ENCODE results near the gene ACOX1. TPM values are rescaled to one million over a fixed set of nuclear protein-coding genes. Genes with fewer than 3 reads are reported as not detected.

ACOX1 gene
- total RNA-seq, 1 experiment from 2014 or later: 50.2 TPM

DNA sequence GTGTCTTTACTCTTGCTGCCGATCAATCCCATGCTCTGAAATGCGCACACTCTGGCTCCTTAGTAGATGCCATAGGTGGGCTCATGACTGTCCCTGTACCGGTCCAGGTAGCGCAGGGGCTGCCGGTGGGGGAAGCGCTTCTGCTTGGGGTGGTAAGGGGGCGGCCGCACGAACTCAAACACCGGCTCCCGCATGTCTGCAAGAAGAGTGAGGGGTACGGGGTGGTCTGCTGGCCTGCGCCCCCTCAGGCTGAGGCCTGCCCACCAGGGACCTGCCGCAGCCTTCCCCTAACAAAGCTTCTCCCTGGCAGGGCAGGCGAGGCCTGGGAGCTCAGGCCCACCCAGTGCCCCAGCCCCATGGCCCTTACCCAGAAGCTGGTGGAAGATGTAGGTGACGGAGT is 80.2 kb downstream of the ACOX1 start (continued):
- TF ChIP-seq, protein P1, sequence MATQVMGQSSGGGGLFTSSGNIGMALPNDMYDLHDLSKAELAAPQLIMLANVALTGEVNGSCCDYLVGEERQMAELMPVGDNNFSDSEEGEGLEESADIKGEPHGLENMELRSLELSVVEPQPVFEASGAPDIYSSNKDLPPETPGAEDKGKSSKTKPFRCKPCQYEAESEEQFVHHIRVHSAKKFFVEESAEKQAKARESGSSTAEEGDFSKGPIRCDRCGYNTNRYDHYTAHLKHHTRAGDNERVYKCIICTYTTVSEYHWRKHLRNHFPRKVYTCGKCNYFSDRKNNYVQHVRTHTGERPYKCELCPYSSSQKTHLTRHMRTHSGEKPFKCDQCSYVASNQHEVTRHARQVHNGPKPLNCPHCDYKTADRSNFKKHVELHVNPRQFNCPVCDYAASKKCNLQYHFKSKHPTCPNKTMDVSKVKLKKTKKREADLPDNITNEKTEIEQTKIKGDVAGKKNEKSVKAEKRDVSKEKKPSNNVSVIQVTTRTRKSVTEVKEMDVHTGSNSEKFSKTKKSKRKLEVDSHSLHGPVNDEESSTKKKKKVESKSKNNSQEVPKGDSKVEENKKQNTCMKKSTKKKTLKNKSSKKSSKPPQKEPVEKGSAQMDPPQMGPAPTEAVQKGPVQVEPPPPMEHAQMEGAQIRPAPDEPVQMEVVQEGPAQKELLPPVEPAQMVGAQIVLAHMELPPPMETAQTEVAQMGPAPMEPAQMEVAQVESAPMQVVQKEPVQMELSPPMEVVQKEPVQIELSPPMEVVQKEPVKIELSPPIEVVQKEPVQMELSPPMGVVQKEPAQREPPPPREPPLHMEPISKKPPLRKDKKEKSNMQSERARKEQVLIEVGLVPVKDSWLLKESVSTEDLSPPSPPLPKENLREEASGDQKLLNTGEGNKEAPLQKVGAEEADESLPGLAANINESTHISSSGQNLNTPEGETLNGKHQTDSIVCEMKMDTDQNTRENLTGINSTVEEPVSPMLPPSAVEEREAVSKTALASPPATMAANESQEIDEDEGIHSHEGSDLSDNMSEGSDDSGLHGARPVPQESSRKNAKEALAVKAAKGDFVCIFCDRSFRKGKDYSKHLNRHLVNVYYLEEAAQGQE (IDR thresholded peaks at IDR 0.05; ENCODE audit: low read depth): no peak

DNA sequence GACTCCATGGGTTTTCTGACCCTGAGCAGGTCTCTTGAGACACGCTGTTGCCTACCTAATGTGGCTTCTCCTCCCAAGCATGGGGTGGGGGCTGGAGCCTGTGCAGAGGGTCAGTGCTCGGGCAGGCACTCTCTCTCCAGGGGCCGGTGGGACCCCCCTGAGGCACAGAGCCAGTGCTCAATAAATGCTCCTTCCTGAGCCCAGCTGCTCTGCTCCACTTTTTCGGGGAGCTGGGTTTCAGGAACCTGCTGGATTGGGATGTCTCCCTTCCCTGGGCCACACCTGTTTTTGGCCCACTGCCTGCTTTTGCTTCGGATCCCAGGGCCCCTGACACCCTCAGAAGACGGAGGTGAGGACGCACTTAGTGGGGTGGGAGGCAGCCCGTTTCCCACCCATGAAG is 80.9 kb downstream of the ACOX1 start:
- no peak for DNase-seq (ENCODE audit: low read depth, low spot score)
- Histone ChIP-seq H3K9me3 (ENCODE audit: control insufficient read depth in 1 of 2, insufficient read depth in 1 of 2, low read depth in 1 of 2, low read length in 2 of 2) (no peaks in the 10 kb centered on the region), H3K27ac (ENCODE audit: low read depth, low read length) (peak overlapping the region; percentile 100), H3K9me2 (ENCODE audit: insufficient read depth) (no peaks in the 10 kb centered on the region), H3K9ac (ENCODE audit: low read length) (no peak overlapping the region), H3K4me1 (ENCODE audit: control insufficient read depth in 1 of 2, insufficient read depth in 2 of 2, low read length in 2 of 2) (peaks cover 16 to 29% of the 10 kb centered on the region in 2 experiments), H2AFZ (ENCODE audit: low read depth, low read length, poor library complexity, severe bottlenecking) (no peak overlapping the region), H3K4me2 (ENCODE audit: low read length) (no peak overlapping the region), H3K36me3 (ENCODE audit: control insufficient read depth in 1 of 2, insufficient read depth in 2 of 2, low read length in 2 of 2) (peaks cover 24 to 40% of the 10 kb centered on the region in 2 experiments), H3K4me3 (replicated peaks in 1 of 2; ENCODE audit: low read depth in 1 of 2, low read length in 2 of 2) (no peak overlapping the region), H3K79me2 (ENCODE audit: insufficient read depth, low read length) (peaks cover 39% of the 10 kb centered on the region; the same call in 1 of the 2 replicates), H4K20me1 (ENCODE audit: insufficient read depth) (no peaks in the 10 kb centered on the region), H3K27me3 (ENCODE audit: insufficient read depth, low read length) (no peaks in the 10 kb centered on the region)
- CTCF ChIA-PET: no interaction called here
- RAD21 ChIA-PET (ENCODE audit: low non-redundant PET in 1 of 2, low total read pairs in 2 of 2, uncharacterized antibody in 2 of 2, unreplicated experiment in 2 of 2): no interaction called here
- TF ChIP-seq SP1 (IDR thresholded peaks at IDR 0.05; ENCODE audit: low read depth) (no peak), CEBPB (IDR thresholded peaks at IDR 0.05; ENCODE audit: low read depth) (no peak), ZFX (IDR thresholded peaks at IDR 0.05) (no peak)
- TF ChIP-seq, protein P2, sequence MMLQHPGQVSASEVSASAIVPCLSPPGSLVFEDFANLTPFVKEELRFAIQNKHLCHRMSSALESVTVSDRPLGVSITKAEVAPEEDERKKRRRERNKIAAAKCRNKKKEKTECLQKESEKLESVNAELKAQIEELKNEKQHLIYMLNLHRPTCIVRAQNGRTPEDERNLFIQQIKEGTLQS (IDR thresholded peaks at IDR 0.05): no peak
- TF ChIP-seq, protein P3, sequence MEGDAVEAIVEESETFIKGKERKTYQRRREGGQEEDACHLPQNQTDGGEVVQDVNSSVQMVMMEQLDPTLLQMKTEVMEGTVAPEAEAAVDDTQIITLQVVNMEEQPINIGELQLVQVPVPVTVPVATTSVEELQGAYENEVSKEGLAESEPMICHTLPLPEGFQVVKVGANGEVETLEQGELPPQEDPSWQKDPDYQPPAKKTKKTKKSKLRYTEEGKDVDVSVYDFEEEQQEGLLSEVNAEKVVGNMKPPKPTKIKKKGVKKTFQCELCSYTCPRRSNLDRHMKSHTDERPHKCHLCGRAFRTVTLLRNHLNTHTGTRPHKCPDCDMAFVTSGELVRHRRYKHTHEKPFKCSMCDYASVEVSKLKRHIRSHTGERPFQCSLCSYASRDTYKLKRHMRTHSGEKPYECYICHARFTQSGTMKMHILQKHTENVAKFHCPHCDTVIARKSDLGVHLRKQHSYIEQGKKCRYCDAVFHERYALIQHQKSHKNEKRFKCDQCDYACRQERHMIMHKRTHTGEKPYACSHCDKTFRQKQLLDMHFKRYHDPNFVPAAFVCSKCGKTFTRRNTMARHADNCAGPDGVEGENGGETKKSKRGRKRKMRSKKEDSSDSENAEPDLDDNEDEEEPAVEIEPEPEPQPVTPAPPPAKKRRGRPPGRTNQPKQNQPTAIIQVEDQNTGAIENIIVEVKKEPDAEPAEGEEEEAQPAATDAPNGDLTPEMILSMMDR (IDR thresholded peaks at IDR 0.05 in 2 of 3, conservative IDR thresholded peaks at IDR 0.05 in 1 of 3; ENCODE audit: borderline replicate concordance in 1 of 3, insufficient read depth in 1 of 3, low read depth in 2 of 3, low read length in 2 of 3): no peak
- BruUV-seq (replicated peaks): no TSS peak
- intact Hi-C loops (cut with micrococcal nuclease): no loop called here
- no peak for ATAC-seq
- POLR2A ChIA-PET: interaction anchor here (1.2 to 1.6 kb wide), 2 partner anchors 17 to 118 kb away, joined by 3 read pairs; no protein-coding TSS in a partner anchor

All from HCT116 (cell line).